ENCODE results near the gene CNDP1. TPM values are rescaled to one million over a fixed set of nuclear protein-coding genes. Genes with fewer than 3 reads are reported as not detected.

Gene CNDP1
- total RNA-seq, 2 experiments from 2014 or later: 0.25 to 0.39 TPM

DNA sequence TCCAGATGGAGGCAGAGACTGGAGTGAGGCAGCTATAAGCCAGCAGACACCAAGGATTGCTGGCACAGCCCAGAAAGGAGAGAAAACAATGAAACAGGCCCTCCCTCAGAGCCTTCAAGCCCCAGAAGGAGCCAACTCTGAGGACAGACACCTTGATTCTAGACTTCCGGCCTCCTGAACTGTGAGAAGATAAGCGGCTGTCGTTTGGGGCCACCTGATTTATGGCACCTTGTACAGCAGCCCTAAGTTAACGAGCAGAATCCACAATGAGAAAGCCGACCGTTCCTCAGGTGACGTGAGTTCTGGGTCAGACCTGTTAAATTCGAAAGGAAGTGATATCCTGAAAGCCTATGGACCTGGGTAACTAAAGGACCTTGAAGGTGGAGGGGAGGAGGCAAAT lies 45.4 kb upstream of the CNDP1 start:
- Histone ChIP-seq H3K27ac (ENCODE audit: low read depth in 1 of 2, low read length in 2 of 2) (no peak overlapping the region), H3K4me1 (ENCODE audit: insufficient read depth, low read length) (peaks cover 10% of the 10 kb centered on the region), H3K36me3 (ENCODE audit: insufficient read depth, low read length) (no peaks in the 10 kb centered on the region), H3K27me3 (ENCODE audit: control insufficient read depth in 1 of 2, insufficient read depth in 2 of 2, low read length in 2 of 2) (no peaks in the 10 kb centered on the region), H3K4me3 (ENCODE audit: low read length) (no peak overlapping the region), H3K9me3 (ENCODE audit: control insufficient read depth in 1 of 2, insufficient read depth in 1 of 2, low read length in 2 of 2) (peaks cover 0 to 4% of the 10 kb centered on the region in 2 experiments)
- H3K9me3 Mint-ChIP-seq: no peaks in the 10 kb centered on the region
- H3K4me3 Mint-ChIP-seq: no peak overlapping the region
- DNase-seq (no peak), ATAC-seq (ENCODE audit: poor library complexity) (no peak)
- H3K4me1 Mint-ChIP-seq (ENCODE audit: low read depth): peaks cover 21% of the 10 kb centered on the region
- CTCF ChIA-PET: interaction anchor here (1.8 kb wide), 1 partner anchor 135 kb away, joined by 7 read pairs; no protein-coding TSS in a partner anchor
- TF ChIP-seq, protein P1, sequence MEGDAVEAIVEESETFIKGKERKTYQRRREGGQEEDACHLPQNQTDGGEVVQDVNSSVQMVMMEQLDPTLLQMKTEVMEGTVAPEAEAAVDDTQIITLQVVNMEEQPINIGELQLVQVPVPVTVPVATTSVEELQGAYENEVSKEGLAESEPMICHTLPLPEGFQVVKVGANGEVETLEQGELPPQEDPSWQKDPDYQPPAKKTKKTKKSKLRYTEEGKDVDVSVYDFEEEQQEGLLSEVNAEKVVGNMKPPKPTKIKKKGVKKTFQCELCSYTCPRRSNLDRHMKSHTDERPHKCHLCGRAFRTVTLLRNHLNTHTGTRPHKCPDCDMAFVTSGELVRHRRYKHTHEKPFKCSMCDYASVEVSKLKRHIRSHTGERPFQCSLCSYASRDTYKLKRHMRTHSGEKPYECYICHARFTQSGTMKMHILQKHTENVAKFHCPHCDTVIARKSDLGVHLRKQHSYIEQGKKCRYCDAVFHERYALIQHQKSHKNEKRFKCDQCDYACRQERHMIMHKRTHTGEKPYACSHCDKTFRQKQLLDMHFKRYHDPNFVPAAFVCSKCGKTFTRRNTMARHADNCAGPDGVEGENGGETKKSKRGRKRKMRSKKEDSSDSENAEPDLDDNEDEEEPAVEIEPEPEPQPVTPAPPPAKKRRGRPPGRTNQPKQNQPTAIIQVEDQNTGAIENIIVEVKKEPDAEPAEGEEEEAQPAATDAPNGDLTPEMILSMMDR (IDR thresholded peaks at IDR 0.05): no peak
- no peaks in the 10 kb centered on the region for H3K36me3 Mint-ChIP-seq (ENCODE audit: low read depth)
- no peaks in the 10 kb centered on the region for H3K27me3 Mint-ChIP-seq
- H3K27ac Mint-ChIP-seq: no peak overlapping the region
- POLR2A ChIA-PET: no interaction called here
- intact Hi-C loops (cut with DNase I, micrococcal nuclease): no loop called here

DNA sequence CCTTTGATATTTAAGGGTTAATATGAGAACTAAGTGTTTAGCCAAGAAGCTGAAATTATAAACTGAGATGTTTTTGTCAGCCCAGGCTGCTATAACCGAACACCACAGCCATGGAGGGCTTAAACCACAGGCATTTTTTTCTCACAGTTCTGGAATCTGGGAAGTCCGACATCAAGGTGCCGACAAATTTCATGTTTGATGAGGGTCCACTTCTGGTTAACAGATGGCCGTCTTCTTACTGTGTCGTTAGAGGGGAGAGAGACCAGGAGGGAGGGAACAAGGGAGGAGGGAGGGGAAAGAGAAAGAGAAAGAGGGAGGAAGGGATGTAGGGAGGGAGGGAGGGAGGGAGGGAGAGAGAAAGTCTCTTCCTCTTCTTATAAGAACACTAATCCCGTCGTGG lies 44.6 kb upstream of the CNDP1 start:
- no peak for DNase-seq
- no peaks in the 10 kb centered on the region for H3K27me3 Mint-ChIP-seq
- H3K9me3 Mint-ChIP-seq: no peaks in the 10 kb centered on the region
- no peaks in the 10 kb centered on the region for H3K36me3 Mint-ChIP-seq (ENCODE audit: low read depth)
- TF ChIP-seq, protein P1 (IDR thresholded peaks at IDR 0.05): no peak
- H3K27ac ChIP-seq (ENCODE audit: low read depth in 1 of 2, low read length in 2 of 2): no peak overlapping the region
- H3K9me3 ChIP-seq (ENCODE audit: control insufficient read depth in 1 of 2, insufficient read depth in 1 of 2, low read length in 2 of 2): peaks cover 0 to 4% of the 10 kb centered on the region in 2 experiments
- no peak overlapping the region for H3K27ac Mint-ChIP-seq
- no peak overlapping the region for H3K4me3 Mint-ChIP-seq
- no peak overlapping the region for H3K4me3 ChIP-seq (ENCODE audit: low read length)
- no peaks in the 10 kb centered on the region for H3K36me3 ChIP-seq (ENCODE audit: insufficient read depth, low read length)
- ATAC-seq (ENCODE audit: poor library complexity): no peak
- ChIA-PET CTCF (interaction anchor here (1.8 kb wide), 1 partner anchor 136 kb away, joined by 7 read pairs; no protein-coding TSS in a partner anchor), POLR2A (interaction anchor here (0.6 to 1.5 kb wide), 2 partner anchors 114 to 116 kb away, joined by 3 to 5 read pairs; no protein-coding TSS in a partner anchor)
- intact Hi-C loops (cut with DNase I, micrococcal nuclease): loop anchor here in 1 of 2 experiments (10.0 kb wide), 1 partner anchor 1995 kb away; no protein-coding TSS in a partner anchor
- peaks cover 23% of the 10 kb centered on the region for H3K4me1 Mint-ChIP-seq (ENCODE audit: low read depth)
- no peaks in the 10 kb centered on the region for H3K27me3 ChIP-seq (ENCODE audit: control insufficient read depth in 1 of 2, insufficient read depth in 2 of 2, low read length in 2 of 2)
- peaks cover 8% of the 10 kb centered on the region for H3K4me1 ChIP-seq (ENCODE audit: insufficient read depth, low read length)

DNA sequence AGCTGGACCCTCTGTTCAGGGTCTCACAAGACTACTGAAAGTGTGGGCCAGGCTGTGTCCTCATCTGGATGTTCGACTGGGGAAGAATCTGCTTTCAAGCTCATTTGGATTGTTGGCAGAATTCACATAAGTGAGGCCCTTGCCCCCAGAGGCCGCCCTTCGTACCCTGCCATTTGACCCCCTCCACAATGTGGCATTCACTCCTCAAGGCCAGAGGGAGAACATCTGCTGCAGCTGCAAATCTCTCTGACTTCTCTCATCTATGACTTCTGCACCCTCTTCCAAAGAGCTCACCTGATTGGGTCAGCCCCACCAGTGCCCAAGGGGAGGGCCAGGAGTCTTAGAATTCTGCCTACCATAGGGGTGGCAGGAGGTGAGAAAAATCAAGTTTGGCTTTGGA lies 42.0 kb upstream of the CNDP1 start:
- H3K4me1 ChIP-seq (ENCODE audit: insufficient read depth, low read length): peaks cover 14% of the 10 kb centered on the region
- Mint-ChIP-seq H3K4me1 (ENCODE audit: low read depth) (peaks cover 27% of the 10 kb centered on the region), H3K27ac (peak overlapping the region; percentile 36), H3K27me3 (no peaks in the 10 kb centered on the region), H3K4me3 (no peak overlapping the region), H3K36me3 (ENCODE audit: low read depth) (peaks cover 13% of the 10 kb centered on the region), H3K9me3 (no peaks in the 10 kb centered on the region)
- H3K36me3 ChIP-seq (ENCODE audit: insufficient read depth, low read length): no peaks in the 10 kb centered on the region
- DNase-seq: no peak
- intact Hi-C loops (cut with DNase I, micrococcal nuclease): loop anchor here (2.0 to 10.0 kb wide), 4 partner anchors 59 to 1993 kb away; no protein-coding TSS in a partner anchor
- CTCF ChIA-PET: interaction anchor here (2.1 to 5.7 kb wide), 3 partner anchors 114 to 140 kb away, joined by 12 to 147 read pairs (median 18); no protein-coding TSS in a partner anchor
- H3K9me3 ChIP-seq (ENCODE audit: control insufficient read depth in 1 of 2, insufficient read depth in 1 of 2, low read length in 2 of 2): peaks cover 0 to 4% of the 10 kb centered on the region in 2 experiments
- H3K27me3 ChIP-seq (ENCODE audit: control insufficient read depth in 1 of 2, insufficient read depth in 2 of 2, low read length in 2 of 2): no peaks in the 10 kb centered on the region
- POLR2A ChIA-PET: interaction anchor here (4.8 kb wide), 1 partner anchor 138 kb away, joined by 69 read pairs; no protein-coding TSS in a partner anchor
- no peak overlapping the region for H3K4me3 ChIP-seq (ENCODE audit: low read length)
- TF ChIP-seq, protein P1 (IDR thresholded peaks at IDR 0.05): no peak
- H3K27ac ChIP-seq (ENCODE audit: low read depth in 1 of 2, low read length in 2 of 2): no peak overlapping the region
- ATAC-seq (ENCODE audit: poor library complexity): no peak
